Esophagus muscularis mucosa (tissue), 3 donors: Measurements from ENCODE around the gene ATP11A.

Source experiments
- EP300 ChIP-seq: sonication (generic); formaldehyde crosslinking; IDR thresholded peaks from one replicate; pipeline ENCODE4 v1.6.1; 2017; ENCODE audit warnings: antibody characterized with exemption
- TF ChIP-seq, protein P1 (sequence below), 3 experiments: fragments of 200-600 bp in 2 of 3; fragments of 450-650 bp in 1 of 3; sonication (generic) in 2 of 3; IDR thresholded peaks; one replicate each; pipeline ENCODE4 v1.5.1; 2017 to 2019; ENCODE audit warnings: antibody characterized with exemption in 3 of 3, mild to moderate bottlenecking in 2 of 3, moderate library complexity in 1 of 3

GRCh38 chr13:112907871-112908331 is 218.1 kb downstream of the ATP11A start:
- TF ChIP-seq, protein P1, sequence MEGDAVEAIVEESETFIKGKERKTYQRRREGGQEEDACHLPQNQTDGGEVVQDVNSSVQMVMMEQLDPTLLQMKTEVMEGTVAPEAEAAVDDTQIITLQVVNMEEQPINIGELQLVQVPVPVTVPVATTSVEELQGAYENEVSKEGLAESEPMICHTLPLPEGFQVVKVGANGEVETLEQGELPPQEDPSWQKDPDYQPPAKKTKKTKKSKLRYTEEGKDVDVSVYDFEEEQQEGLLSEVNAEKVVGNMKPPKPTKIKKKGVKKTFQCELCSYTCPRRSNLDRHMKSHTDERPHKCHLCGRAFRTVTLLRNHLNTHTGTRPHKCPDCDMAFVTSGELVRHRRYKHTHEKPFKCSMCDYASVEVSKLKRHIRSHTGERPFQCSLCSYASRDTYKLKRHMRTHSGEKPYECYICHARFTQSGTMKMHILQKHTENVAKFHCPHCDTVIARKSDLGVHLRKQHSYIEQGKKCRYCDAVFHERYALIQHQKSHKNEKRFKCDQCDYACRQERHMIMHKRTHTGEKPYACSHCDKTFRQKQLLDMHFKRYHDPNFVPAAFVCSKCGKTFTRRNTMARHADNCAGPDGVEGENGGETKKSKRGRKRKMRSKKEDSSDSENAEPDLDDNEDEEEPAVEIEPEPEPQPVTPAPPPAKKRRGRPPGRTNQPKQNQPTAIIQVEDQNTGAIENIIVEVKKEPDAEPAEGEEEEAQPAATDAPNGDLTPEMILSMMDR (IDR thresholded peaks at IDR 0.05) = no peak
- TF ChIP-seq EP300 = no peak
